Activated B cell treated with CpG ODN at 0.5 μM for 24 hours (primary cell): Measurements from ENCODE around the gene BCKDHA. TPM values are rescaled to one million over a fixed set of nuclear protein-coding genes. Genes with fewer than 3 reads are reported as not detected.

Experiments
- ATAC-seq: fragments of 200-7000 bp; cut with Tn5 transposase; one replicate; pipeline ENCODE4 v1.10.0; 2021; ENCODE audit warnings: low read depth, mild to moderate bottlenecking, moderate library complexity
- CTCF ChIA-PET: fragments of 350-600 bp; sonication (Branson Sonifier 250); formaldehyde crosslinking; loops from one replicate; lab custom pipeline; 2021; ENCODE audit warnings: antibody characterized with exemption; lab: Charles Lee
- POLR2A ChIA-PET: fragments of 350-600 bp; sonication (Branson Sonifier 250); formaldehyde crosslinking; loops from one replicate; lab custom pipeline; 2021; ENCODE audit warnings: antibody characterized with exemption; lab: Charles Lee
- DNase-seq: peaks from one replicate; pipeline ENCODE4 v3.0.0; 2022
- H3K27ac Mint-ChIP-seq: one replicate; pipeline ENCODE4 v1.8.0; 2020; ENCODE audit warnings: mixed read lengths
- H3K27me3 Mint-ChIP-seq: one replicate; pipeline ENCODE4 v1.8.0; 2021; ENCODE audit warnings: mixed read lengths
- H3K36me3 Mint-ChIP-seq: one replicate; pipeline ENCODE4 v1.8.0; 2021; ENCODE audit warnings: low read depth, mixed read lengths
- H3K4me1 Mint-ChIP-seq: one replicate; pipeline ENCODE4 v1.8.0; 2021; ENCODE audit warnings: mixed read lengths
- H3K4me3 Mint-ChIP-seq: one replicate; pipeline ENCODE4 v1.8.0; 2020; ENCODE audit warnings: mild to moderate bottlenecking, mixed read lengths
- H3K9me3 Mint-ChIP-seq: one replicate; pipeline ENCODE4 v1.8.0; 2020; ENCODE audit warnings: mixed read lengths
- CTCF ChIP-seq: fragments of 200-600 bp; IDR thresholded peaks from one replicate; pipeline ENCODE4 v1.8.0; 2022; ENCODE audit warnings: antibody characterized with exemption, mild to moderate bottlenecking
- intact Hi-C: fragments of 100-400 bp; cut with micrococcal nuclease; formaldehyde crosslinking; loops from one replicate; pipeline ENCODE4 v1.15.1; 2024
- total RNA-seq: library from RNA; stranded (reverse); gene quantifications from 2 replicates; pipeline ENCODE4 v1.2.3, GENCODE V29; 2022

BCKDHA gene
- total RNA-seq, 1 donor from 2014 or later, result 22.2 TPM

GRCh38 chr19:41413947-41414346, 16.3 kb downstream of the BCKDHA start:
- Mint-ChIP-seq H3K9me3 (no peaks in the 10 kb centered on the region), H3K27me3 (no peaks in the 10 kb centered on the region), H3K4me1 (peaks cover 10% of the 10 kb centered on the region), H3K4me3 (no peak overlapping the region), H3K36me3 (peaks cover 66% of the 10 kb centered on the region), H3K27ac (no peak overlapping the region)
- ATAC-seq (no peak), DNase-seq (no peak)
- intact Hi-C loops, result no loop called here
- no peak for TF ChIP-seq CTCF
- ChIA-PET CTCF (no interaction called here), POLR2A (no interaction called here)

GRCh38 chr19:41414461-41414860, 16.8 kb downstream of the BCKDHA start:
- H3K9me3 Mint-ChIP-seq, result no peaks in the 10 kb centered on the region
- intact Hi-C loops, result no loop called here
- no peak for DNase-seq
- ChIA-PET POLR2A (no interaction called here), CTCF (no interaction called here)
- no peaks in the 10 kb centered on the region for H3K27me3 Mint-ChIP-seq
- no peak for ATAC-seq
- no peak overlapping the region for H3K4me3 Mint-ChIP-seq
- peaks cover 71% of the 10 kb centered on the region for H3K36me3 Mint-ChIP-seq
- H3K4me1 Mint-ChIP-seq, result peaks cover 7% of the 10 kb centered on the region
- H3K27ac Mint-ChIP-seq, result no peak overlapping the region
- TF ChIP-seq CTCF, result no peak

GRCh38 chr19:41415154-41415571, 17.5 kb downstream of the BCKDHA start:
- Mint-ChIP-seq H3K27ac (no peak overlapping the region), H3K4me1 (peaks cover 1% of the 10 kb centered on the region), H3K9me3 (no peaks in the 10 kb centered on the region), H3K27me3 (no peaks in the 10 kb centered on the region), H3K4me3 (no peak overlapping the region), H3K36me3 (peaks cover 75% of the 10 kb centered on the region)
- intact Hi-C loops, result no loop called here
- ChIA-PET POLR2A (no interaction called here), CTCF (no interaction called here)
- no peak for TF ChIP-seq CTCF
- ATAC-seq (no peak), DNase-seq (no peak)

- Mint-ChIP-seq H3K27me3 (no peaks in the 10 kb centered on the region), H3K27ac (no peak overlapping the region), H3K36me3 (peaks cover 75% of the 10 kb centered on the region), H3K4me1 (no peaks in the 10 kb centered on the region), H3K4me3 (no peak overlapping the region), H3K9me3 (no peaks in the 10 kb centered on the region)
- ChIA-PET POLR2A (interaction anchor here (0.6 kb wide), 1 partner anchor 407 kb away, joined by 4 read pairs; no protein-coding TSS in a partner anchor), CTCF (no interaction called here)
- no peak for DNase-seq
- TF ChIP-seq CTCF, result no peak
- intact Hi-C loops, result no loop called here
- ATAC-seq, result no peak
These were observed 18.6 kb downstream of the BCKDHA start for GRCh38 chr19:41416194-41416674.

- H3K36me3 Mint-ChIP-seq, result peaks cover 78% of the 10 kb centered on the region
- H3K4me1 Mint-ChIP-seq, result no peaks in the 10 kb centered on the region
- no peak for ATAC-seq
- CTCF ChIA-PET, result interaction anchor here (0.5 kb wide), 1 partner anchor 151 kb away, joined by 3 read pairs; no protein-coding TSS in a partner anchor
- POLR2A ChIA-PET, result interaction anchor here (0.6 kb wide), 1 partner anchor 59 kb away, joined by 5 read pairs; no protein-coding TSS in a partner anchor
- no peaks in the 10 kb centered on the region for H3K27me3 Mint-ChIP-seq
- intact Hi-C loops, result no loop called here
- no peak overlapping the region for H3K27ac Mint-ChIP-seq
- no peak for TF ChIP-seq CTCF
- no peaks in the 10 kb centered on the region for H3K9me3 Mint-ChIP-seq
- DNase-seq, result no peak
- no peak overlapping the region for H3K4me3 Mint-ChIP-seq
These were observed 22.7 kb downstream of the BCKDHA start for GRCh38 chr19:41420101-41420880.
